Measurements from ENCODE around the gene KCMF1.

The KCMF1 gene

DNA sequence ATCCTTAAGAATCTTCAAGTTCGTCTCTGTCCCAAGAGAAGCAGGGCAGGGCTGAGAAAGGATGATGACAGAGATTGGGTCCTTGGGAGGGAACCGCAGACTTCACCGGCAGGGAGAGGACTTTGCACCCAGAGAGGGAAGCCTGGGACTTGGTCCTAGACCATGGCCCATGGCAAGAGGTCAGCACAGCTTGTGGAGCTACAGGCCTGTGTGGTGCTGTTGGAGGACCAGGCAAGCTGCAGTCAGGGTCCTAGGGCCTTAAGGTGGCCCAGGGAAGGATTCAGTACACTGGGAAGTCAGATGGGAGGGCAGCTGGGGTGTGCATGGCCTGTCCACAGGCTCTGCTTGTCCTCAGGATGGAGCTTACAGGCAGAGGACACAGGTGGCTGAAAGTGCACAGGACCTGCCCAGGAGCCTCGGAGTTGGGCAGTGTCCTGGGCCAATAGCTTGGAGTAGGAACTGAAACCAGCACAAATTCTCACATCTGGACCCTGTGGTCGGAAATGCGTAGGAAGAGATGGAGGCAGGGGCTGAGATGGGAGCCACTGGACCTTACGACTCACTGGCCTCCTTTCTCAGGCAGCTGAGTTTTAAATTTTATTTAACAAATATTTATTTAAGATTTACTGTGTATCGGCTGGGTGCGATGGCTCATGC, 105.8 kb downstream of the KCMF1 start:
- H3K4me3 ChIP-seq: no peak overlapping the region
- H3K36me3 ChIP-seq (ENCODE audit: insufficient read depth, low read length): no peaks in the 10 kb centered on the region
- H3K27ac ChIP-seq: no peak overlapping the region
- no peak overlapping the region for H3K9ac ChIP-seq (ENCODE audit: insufficient read length)
- DNase-seq (ENCODE audit: low read depth, low spot score): no peak
- no peaks in the 10 kb centered on the region for H3K9me3 ChIP-seq (ENCODE audit: low read depth, low read length)
- TF ChIP-seq EZH2 (IDR thresholded peaks at IDR 0.05) (no peak), FOXP2 (optimal IDR thresholded peaks at IDR 0.05; ENCODE audit: control extremely low read depth, extremely low read length, insufficient read depth) (no peak), POLR2AphosphoS5 (IDR thresholded peaks at IDR 0.05; ENCODE audit: borderline replicate concordance, low read depth, low read length) (no peak)

DNA sequence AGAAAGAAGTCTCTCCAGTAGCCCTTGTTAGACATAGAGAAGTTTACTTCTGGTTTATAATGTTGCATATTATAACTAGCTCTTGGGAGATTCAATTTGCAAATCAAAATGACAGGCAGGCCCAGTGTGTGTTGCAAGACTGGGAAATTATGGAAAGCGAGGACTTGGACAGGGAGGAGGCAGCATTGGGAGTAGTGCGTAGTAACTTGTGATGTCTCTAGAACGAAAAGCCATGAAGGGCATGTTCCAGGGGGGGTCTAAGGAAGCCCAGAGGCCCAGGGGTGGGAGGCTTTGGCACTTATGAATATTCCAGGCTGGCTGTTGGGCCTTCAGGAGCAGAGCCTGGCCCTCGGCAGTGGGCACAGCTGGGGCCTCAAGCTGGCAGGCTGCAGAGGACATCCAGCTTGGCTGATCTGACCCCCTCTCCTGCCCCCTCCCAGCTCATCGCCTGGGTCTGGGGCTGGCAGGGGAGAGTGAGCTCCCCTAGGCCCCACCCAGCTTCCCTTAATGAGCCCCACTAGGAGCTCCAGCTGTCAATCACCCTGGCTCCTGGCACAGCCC, 107.0 kb downstream of the KCMF1 start:
- no peak for DNase-seq (ENCODE audit: low read depth, low spot score)

DNA sequence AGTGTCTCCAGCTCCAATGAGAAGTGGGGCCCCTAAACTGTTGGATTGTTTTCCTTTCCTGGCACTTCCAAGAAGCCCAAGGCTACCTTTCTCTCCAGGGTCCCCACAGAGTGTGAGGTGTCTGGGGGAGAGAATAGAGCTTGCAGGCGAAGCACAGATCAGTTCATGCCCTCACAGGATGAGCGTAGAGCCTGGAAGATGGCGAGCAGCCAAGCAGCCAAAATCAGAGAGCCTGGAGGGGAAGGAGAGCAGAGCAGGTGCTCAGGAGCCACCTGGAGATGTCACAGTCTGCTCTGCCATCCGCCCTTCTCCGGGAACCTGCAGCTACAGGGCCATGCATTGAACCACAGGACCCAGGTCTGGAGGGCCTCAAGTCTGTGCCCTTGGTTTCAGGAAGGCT, 107.6 kb downstream of the KCMF1 start:
- no peaks in the 10 kb centered on the region for H3K36me3 ChIP-seq (ENCODE audit: insufficient read depth, low read length)
- H3K4me3 ChIP-seq: no peak overlapping the region
- TF ChIP-seq EZH2 (IDR thresholded peaks at IDR 0.05): no peak
- no peak for TF ChIP-seq FOXP2 (optimal IDR thresholded peaks at IDR 0.05; ENCODE audit: control extremely low read depth, extremely low read length, insufficient read depth)
- TF ChIP-seq POLR2AphosphoS5 (IDR thresholded peaks at IDR 0.05; ENCODE audit: borderline replicate concordance, low read depth, low read length): no peak
- DNase-seq (ENCODE audit: low read depth, low spot score): no peak
- H3K9ac ChIP-seq (ENCODE audit: insufficient read length): no peak overlapping the region
- no peak overlapping the region for H3K27ac ChIP-seq
- H3K9me3 ChIP-seq (ENCODE audit: low read depth, low read length): no peaks in the 10 kb centered on the region

More for the DNA sequence above, 107.0 kb downstream of the KCMF1 start:
- no peaks in the 10 kb centered on the region for H3K36me3 ChIP-seq (ENCODE audit: insufficient read depth, low read length)
- no peak overlapping the region for H3K27ac ChIP-seq
- no peak overlapping the region for H3K4me3 ChIP-seq
- TF ChIP-seq FOXP2 (optimal IDR thresholded peaks at IDR 0.05; ENCODE audit: control extremely low read depth, extremely low read length, insufficient read depth): no peak
- TF ChIP-seq POLR2AphosphoS5 (IDR thresholded peaks at IDR 0.05; ENCODE audit: borderline replicate concordance, low read depth, low read length): no peak
- H3K9ac ChIP-seq (ENCODE audit: insufficient read length): no peak overlapping the region
- H3K9me3 ChIP-seq (ENCODE audit: low read depth, low read length): no peaks in the 10 kb centered on the region

DNA sequence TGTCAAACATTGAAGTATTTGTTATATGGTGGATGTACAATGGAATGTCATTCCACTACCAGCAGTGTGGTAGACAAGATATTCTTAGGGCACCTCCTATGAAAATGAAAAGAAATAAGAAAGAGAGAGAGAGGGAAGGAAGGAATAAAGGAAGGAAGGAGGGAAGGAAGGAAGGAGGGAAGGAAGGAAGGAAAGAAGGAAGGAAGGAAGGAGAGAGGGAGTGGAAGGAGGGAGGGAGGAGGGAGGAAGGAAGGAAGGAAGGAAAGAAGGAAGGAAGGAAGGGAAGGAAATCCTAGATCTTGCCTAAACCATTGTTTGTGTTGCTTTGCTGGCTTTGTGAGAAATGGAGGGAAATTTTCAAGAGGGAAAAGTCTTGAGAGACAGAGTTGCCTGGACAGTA, 112.1 kb downstream of the KCMF1 start:
- DNase-seq (ENCODE audit: low read depth, low spot score): no peak
- no peak overlapping the region for H3K4me3 ChIP-seq
- H3K36me3 ChIP-seq (ENCODE audit: insufficient read depth, low read length): no peaks in the 10 kb centered on the region
- no peak overlapping the region for H3K27ac ChIP-seq
- H3K9ac ChIP-seq (ENCODE audit: insufficient read length): no peak overlapping the region
- no peaks in the 10 kb centered on the region for H3K9me3 ChIP-seq (ENCODE audit: low read depth, low read length)
- TF ChIP-seq EZH2 (IDR thresholded peaks at IDR 0.05): no peak
- TF ChIP-seq FOXP2 (optimal IDR thresholded peaks at IDR 0.05; ENCODE audit: control extremely low read depth, extremely low read length, insufficient read depth): no peak
- no peak for TF ChIP-seq POLR2AphosphoS5 (IDR thresholded peaks at IDR 0.05; ENCODE audit: borderline replicate concordance, low read depth, low read length)

DNA sequence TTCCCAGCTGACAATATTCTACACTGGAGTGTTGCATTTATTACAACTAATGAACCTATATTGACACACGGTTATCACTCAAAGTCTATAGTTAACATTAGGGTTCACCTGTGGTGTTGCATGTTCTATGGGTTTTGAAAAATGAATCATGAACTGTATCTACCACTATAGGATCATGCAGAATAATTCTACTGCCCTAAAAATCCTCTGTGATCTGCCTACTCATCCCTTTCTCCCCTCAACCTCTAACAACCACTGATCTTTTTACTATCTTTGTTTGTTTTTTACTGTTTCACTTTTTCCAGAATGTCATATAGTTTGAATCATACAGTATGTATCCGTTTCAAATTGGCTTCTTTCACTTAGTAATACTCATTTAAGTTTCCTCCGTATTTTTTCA, 114.6 kb downstream of the KCMF1 start:
- Histone ChIP-seq H3K27ac (no peak overlapping the region), H3K36me3 (ENCODE audit: insufficient read depth, low read length) (no peaks in the 10 kb centered on the region), H3K9me3 (ENCODE audit: low read depth, low read length) (no peaks in the 10 kb centered on the region), H3K9ac (ENCODE audit: insufficient read length) (no peak overlapping the region), H3K4me3 (no peak overlapping the region)
- no peak for DNase-seq (ENCODE audit: low read depth, low spot score)
- TF ChIP-seq FOXP2 (optimal IDR thresholded peaks at IDR 0.05; ENCODE audit: control extremely low read depth, extremely low read length, insufficient read depth) (no peak), EZH2 (IDR thresholded peaks at IDR 0.05) (no peak)

DNA sequence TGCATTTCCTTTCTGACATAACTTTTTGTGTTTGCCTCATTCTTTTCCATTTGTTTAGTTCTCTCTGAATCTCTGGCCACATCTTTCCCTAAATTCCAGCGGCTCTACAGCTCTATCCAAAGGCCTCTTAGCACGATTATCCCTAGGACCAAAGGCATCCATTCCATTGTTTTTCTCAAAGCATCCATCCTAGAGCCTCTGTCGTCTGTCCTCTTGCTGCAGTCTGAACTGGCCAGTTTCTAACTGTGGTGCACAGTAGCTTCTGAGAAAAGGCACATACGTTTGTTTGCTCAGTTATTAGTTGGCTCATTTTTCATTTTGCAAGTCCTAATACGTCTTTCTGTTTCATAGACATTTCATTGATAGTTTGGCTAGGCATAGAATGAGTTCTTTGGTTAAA, 116.6 kb downstream of the KCMF1 start:
- no peak for DNase-seq (ENCODE audit: low read depth, low spot score)
- Histone ChIP-seq H3K36me3 (ENCODE audit: insufficient read depth, low read length) (no peaks in the 10 kb centered on the region), H3K9me3 (ENCODE audit: low read depth, low read length) (no peaks in the 10 kb centered on the region), H3K4me3 (no peak overlapping the region), H3K9ac (ENCODE audit: insufficient read length) (no peak overlapping the region), H3K27ac (no peak overlapping the region)
- TF ChIP-seq FOXP2 (optimal IDR thresholded peaks at IDR 0.05; ENCODE audit: control extremely low read depth, extremely low read length, insufficient read depth) (no peak), POLR2AphosphoS5 (IDR thresholded peaks at IDR 0.05; ENCODE audit: borderline replicate concordance, low read depth, low read length) (no peak), EZH2 (IDR thresholded peaks at IDR 0.05) (no peak)

DNA sequence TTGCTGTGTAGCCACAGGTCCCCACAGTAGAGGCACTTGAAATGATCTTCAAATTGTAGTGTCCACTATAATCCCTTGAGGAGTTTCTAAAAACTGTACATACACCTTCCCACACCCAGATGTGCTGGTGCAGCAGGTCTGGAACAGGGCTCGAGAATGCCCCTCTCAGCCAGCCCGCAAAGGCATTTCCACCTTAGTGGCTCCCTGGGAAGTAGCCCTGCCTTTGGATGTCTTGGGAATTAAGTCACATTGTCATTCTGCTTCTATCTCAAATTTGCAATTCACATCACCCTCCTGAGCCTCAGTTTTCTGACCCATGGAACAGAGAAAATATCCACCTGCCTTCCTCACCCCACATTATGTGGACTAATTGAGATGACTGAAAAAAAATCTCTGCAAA, 118.0 kb downstream of the KCMF1 start:
- Histone ChIP-seq H3K9me3 (ENCODE audit: low read depth, low read length) (no peaks in the 10 kb centered on the region), H3K27ac (no peak overlapping the region), H3K9ac (ENCODE audit: insufficient read length) (no peak overlapping the region), H3K36me3 (ENCODE audit: insufficient read depth, low read length) (no peaks in the 10 kb centered on the region), H3K4me3 (no peak overlapping the region)
- no peak for DNase-seq (ENCODE audit: low read depth, low spot score)
- TF ChIP-seq POLR2AphosphoS5 (IDR thresholded peaks at IDR 0.05; ENCODE audit: borderline replicate concordance, low read depth, low read length): no peak
- TF ChIP-seq FOXP2 (optimal IDR thresholded peaks at IDR 0.05; ENCODE audit: control extremely low read depth, extremely low read length, insufficient read depth): no peak
- TF ChIP-seq EZH2 (IDR thresholded peaks at IDR 0.05): no peak

DNA sequence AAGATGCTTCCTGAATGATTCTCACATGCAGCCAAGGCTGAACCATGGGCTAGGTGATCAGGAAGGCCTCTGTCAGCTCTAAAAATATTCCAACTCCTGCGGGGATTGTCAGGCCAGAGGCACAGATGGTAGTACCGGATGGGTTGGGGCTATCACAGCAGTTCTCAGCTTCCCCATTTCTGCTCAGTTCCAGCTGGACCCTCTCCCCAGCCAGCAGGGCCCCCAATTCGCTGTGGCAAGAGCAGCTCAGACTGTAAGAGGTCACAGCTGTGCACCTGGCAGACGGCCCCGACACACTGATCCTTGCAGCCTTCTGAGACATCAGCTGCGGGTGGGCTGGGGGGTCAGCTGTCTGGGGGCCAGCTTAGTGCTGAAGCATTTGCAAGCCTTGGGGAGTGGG, 118.6 kb downstream of the KCMF1 start:
- no peak for TF ChIP-seq POLR2AphosphoS5 (IDR thresholded peaks at IDR 0.05; ENCODE audit: borderline replicate concordance, low read depth, low read length)
- no peak for TF ChIP-seq EZH2 (IDR thresholded peaks at IDR 0.05)
- no peak for TF ChIP-seq FOXP2 (optimal IDR thresholded peaks at IDR 0.05; ENCODE audit: control extremely low read depth, extremely low read length, insufficient read depth)
- no peak for DNase-seq (ENCODE audit: low read depth, low spot score)
- H3K4me3 ChIP-seq: no peak overlapping the region

DNA sequence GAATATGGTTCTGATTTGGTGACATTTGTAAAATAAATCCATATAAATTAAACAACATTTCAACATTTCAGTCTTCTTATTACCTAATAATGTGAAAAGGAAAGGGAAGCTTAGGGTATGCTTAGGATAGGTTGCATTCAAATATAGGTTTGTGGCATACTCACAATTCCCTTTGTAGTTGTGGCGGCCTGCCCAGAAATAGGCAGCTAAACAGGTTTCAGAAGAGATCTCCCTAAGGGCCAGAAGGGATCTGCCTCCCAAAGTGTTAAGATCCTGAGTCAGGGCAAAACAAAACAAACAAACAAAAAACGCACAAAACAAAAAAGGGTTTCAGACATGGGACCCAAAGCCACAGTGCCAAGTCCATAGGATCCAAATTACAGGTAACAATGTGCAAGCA, 120.9 kb downstream of the KCMF1 start:
- H3K27ac ChIP-seq: no peak overlapping the region
- no peak for DNase-seq (ENCODE audit: low read depth, low spot score)
- no peaks in the 10 kb centered on the region for H3K9me3 ChIP-seq (ENCODE audit: low read depth, low read length)
- TF ChIP-seq EZH2 (IDR thresholded peaks at IDR 0.05) (no peak), POLR2AphosphoS5 (IDR thresholded peaks at IDR 0.05; ENCODE audit: borderline replicate concordance, low read depth, low read length) (no peak), FOXP2 (optimal IDR thresholded peaks at IDR 0.05; ENCODE audit: control extremely low read depth, extremely low read length, insufficient read depth) (no peak)
- H3K36me3 ChIP-seq (ENCODE audit: insufficient read depth, low read length): no peaks in the 10 kb centered on the region
- no peak overlapping the region for H3K4me3 ChIP-seq
- H3K9ac ChIP-seq (ENCODE audit: insufficient read length): no peak overlapping the region

More for the DNA sequence above, 118.6 kb downstream of the KCMF1 start:
- H3K9ac ChIP-seq (ENCODE audit: insufficient read length): no peak overlapping the region
- no peak overlapping the region for H3K27ac ChIP-seq
- H3K9me3 ChIP-seq (ENCODE audit: low read depth, low read length): no peaks in the 10 kb centered on the region
- H3K36me3 ChIP-seq (ENCODE audit: insufficient read depth, low read length): no peaks in the 10 kb centered on the region

Data from SK-N-MC (cell line).